Mesothelial cell of epicardium (in vitro differentiated cells): Measurements from ENCODE around the gene UGT1A8. TPM values are rescaled to one million over a fixed set of nuclear protein-coding genes. Genes with fewer than 3 reads are reported as not detected.

Experiments
- DNase-seq, 2 experiments: peaks; one replicate each; pipeline ENCODE4 v3.0.0; 2021; ENCODE audit warnings: low spot score in 2 of 2; ENCODE audit not compliant: unreplicated experiment in 2 of 2
- H3K27ac Mint-ChIP-seq: 2 replicates; pipeline ENCODE4 v1.8.0; 2021; ENCODE audit warnings: mixed read lengths
- H3K27me3 Mint-ChIP-seq: 2 replicates; pipeline ENCODE4 v1.8.0; 2021; ENCODE audit warnings: low read depth, mixed read lengths
- H3K36me3 Mint-ChIP-seq: 2 replicates; pipeline ENCODE4 v1.8.0; 2021; ENCODE audit warnings: mixed read lengths
- H3K4me1 Mint-ChIP-seq: 2 replicates; pipeline ENCODE4 v1.8.0; 2021; ENCODE audit warnings: mixed read lengths
- H3K4me3 Mint-ChIP-seq: 2 replicates; pipeline ENCODE4 v1.8.0; 2021; ENCODE audit warnings: mild to moderate bottlenecking, moderate library complexity, mixed read lengths
- H3K9me3 Mint-ChIP-seq: 2 replicates; pipeline ENCODE4 v1.8.0; 2021; ENCODE audit warnings: mixed read lengths
- CTCF ChIP-seq: fragments of 200-600 bp; sonication (generic); IDR thresholded peaks from one replicate; pipeline ENCODE4 v1.5.0; 2021; ENCODE audit warnings: antibody characterized with exemption; ENCODE audit not compliant: unreplicated experiment
- total RNA-seq: library from RNA; stranded (reverse); gene quantifications from 3 replicates; pipeline ENCODE4 v1.2.1, GENCODE V29; 2021

Gene UGT1A8
- total RNA-seq, 1 donor from 2014 or later, result not detected

- H3K27me3 Mint-ChIP-seq, result peaks cover 18% of the 10 kb centered on the region
- H3K27ac Mint-ChIP-seq, result no peak overlapping the region
- DNase-seq, result no peak
- no peaks in the 10 kb centered on the region for H3K9me3 Mint-ChIP-seq
- no peak overlapping the region for H3K4me3 Mint-ChIP-seq
- no peak for TF ChIP-seq CTCF
- no peaks in the 10 kb centered on the region for H3K36me3 Mint-ChIP-seq
- no peaks in the 10 kb centered on the region for H3K4me1 Mint-ChIP-seq
Measured at GRCh38 chr2:233769260-233769659, 151.8 kb downstream of the UGT1A8 start.

- TF ChIP-seq CTCF, result no peak
- Mint-ChIP-seq H3K27ac (no peak overlapping the region), H3K4me3 (no peak overlapping the region), H3K9me3 (peaks cover 11% of the 10 kb centered on the region), H3K27me3 (peaks cover 10% of the 10 kb centered on the region), H3K4me1 (no peaks in the 10 kb centered on the region), H3K36me3 (no peaks in the 10 kb centered on the region)
- DNase-seq, result no peak
Measured at GRCh38 chr2:233772153-233772552, 154.7 kb downstream of the UGT1A8 start.

GRCh38 chr2:233772583-233772982 is 155.2 kb downstream of the UGT1A8 start:
- Mint-ChIP-seq H3K4me3 (no peak overlapping the region), H3K36me3 (no peaks in the 10 kb centered on the region), H3K4me1 (no peaks in the 10 kb centered on the region), H3K9me3 (peaks cover 15% of the 10 kb centered on the region), H3K27ac (no peak overlapping the region), H3K27me3 (peaks cover 9% of the 10 kb centered on the region)
- DNase-seq, result no peak
- TF ChIP-seq CTCF, result no peak

- Mint-ChIP-seq H3K9me3 (peaks cover 26% of the 10 kb centered on the region), H3K36me3 (no peaks in the 10 kb centered on the region), H3K27ac (no peak overlapping the region), H3K4me3 (no peak overlapping the region), H3K4me1 (no peaks in the 10 kb centered on the region), H3K27me3 (peaks cover 6% of the 10 kb centered on the region)
- no peak for DNase-seq
- no peak for TF ChIP-seq CTCF
Measured at GRCh38 chr2:233773854-233774253, 156.4 kb downstream of the UGT1A8 start.

GRCh38 chr2:233775414-233775813 is 158.0 kb downstream of the UGT1A8 start:
- no peak overlapping the region for H3K27ac Mint-ChIP-seq
- no peak for DNase-seq
- no peak for TF ChIP-seq CTCF
- peaks cover 3% of the 10 kb centered on the region for H3K27me3 Mint-ChIP-seq
- no peak overlapping the region for H3K4me3 Mint-ChIP-seq
- H3K9me3 Mint-ChIP-seq, result peaks cover 33% of the 10 kb centered on the region
- H3K4me1 Mint-ChIP-seq, result no peaks in the 10 kb centered on the region
- H3K36me3 Mint-ChIP-seq, result no peaks in the 10 kb centered on the region

- H3K4me1 Mint-ChIP-seq, result no peaks in the 10 kb centered on the region
- no peaks in the 10 kb centered on the region for H3K36me3 Mint-ChIP-seq
- no peak for DNase-seq
Measured at GRCh38 chr2:233778030-233778429, 160.6 kb downstream of the UGT1A8 start, which contains the start of gene MROH2A. MROH2A (plus strand) TSS chr2:233778330; CDS start chr2:233779359, 1,029 bp downstream.

More at GRCh38 chr2:233778030-233778429, 160.6 kb downstream of the UGT1A8 start, which contains the start of gene MROH2A:
- Mint-ChIP-seq H3K9me3 (peaks cover 50% of the 10 kb centered on the region), H3K4me3 (no peak within 1 kb of the TSS), H3K27ac (no peak within 1 kb of the TSS), H3K27me3 (peaks cover 5% of the 10 kb centered on the region)
- no peak for TF ChIP-seq CTCF
